Tibial nerve (tissue), 4 donors: ENCODE data around the gene ADIRF. TPM values are rescaled to one million over a fixed set of nuclear protein-coding genes. Genes with fewer than 3 reads are reported as not detected.
"Not testable (repeated sequence)": the region's sequence is repeated elsewhere in the genome, so short reads cannot be mapped to it uniquely, and the experiment has no call there.

ENCODE experiments used
- DNase-seq, 2 donors: peaks; one replicate each; pipeline ENCODE4 v3.0.0-alpha.2; 2019; ENCODE audit warnings: low spot score in 2 of 2
- H3K27ac ChIP-seq, 4 donors: fragments of 200-600 bp; sonication (generic) in 3 of 4; one replicate each; pipeline ENCODE4 v1.5.1; 2017 to 2019; ENCODE audit warnings: mild to moderate bottlenecking in 1 of 4
- H3K27me3 ChIP-seq, 2 donors: fragments of 200-600 bp; sonication (generic) in 1 of 2; one replicate each; pipeline versions ENCODE4 v1.5.1 to v1.6.0; 2017 to 2019
- H3K36me3 ChIP-seq, 3 donors: fragments of 200-600 bp; sonication (generic); one replicate each; pipeline ENCODE4 v1.5.1; 2018 to 2019
- H3K4me1 ChIP-seq, 4 donors: fragments of 200-600 bp; sonication (generic) in 3 of 4; one replicate each; pipeline ENCODE4 v1.5.1; 2017 to 2019
- H3K4me3 ChIP-seq, 4 donors: fragments of 200-600 bp; sonication (generic) in 3 of 4; one replicate each; pipeline ENCODE4 v1.5.1; 2017 to 2019; ENCODE audit warnings: mild to moderate bottlenecking in 1 of 4, moderate library complexity in 1 of 4
- H3K9me3 ChIP-seq, 4 donors: fragments of 200-600 bp; sonication (generic) in 3 of 4; one replicate each; pipeline ENCODE4 v1.5.1; 2017 to 2019
- EP300 ChIP-seq, 2 donors: sonication (generic); formaldehyde crosslinking; IDR thresholded peaks; one replicate each; pipeline ENCODE4 v1.6.1; 2017; ENCODE audit warnings: antibody characterized with exemption in 2 of 2, mild to moderate bottlenecking in 1 of 2
- POLR2A ChIP-seq, 2 donors: fragments of 450-650 bp; IDR thresholded peaks; one replicate each; pipeline ENCODE4 v1.6.1; 2017; ENCODE audit warnings: antibody characterized with exemption in 2 of 2, mild to moderate bottlenecking in 2 of 2, moderate library complexity in 2 of 2
- WGBS, 2 donors: methylation state at CpG; one replicate each; pipeline ENCODE4 v1.1.5; 2018; 5-methylcytosine and 5-hydroxymethylcytosine counted together
- total RNA-seq, 4 donors: library from RNA; depleted of rRNA; stranded (reverse); fragments of >200 nt; gene quantifications; one replicate each; pipeline ENCODE4 v1.1.0, GENCODE V29; 2016
- TF ChIP-seq, protein P1 (sequence below), 5 experiments: fragments of 200-600 bp in 3 of 5; fragments of 450-650 bp in 2 of 5; sonication (generic) in 3 of 5; IDR thresholded peaks; one replicate each; pipeline ENCODE4 v1.5.1; 2016 to 2019; ENCODE audit warnings: antibody characterized with exemption in 5 of 5, mild to moderate bottlenecking in 3 of 5, moderate library complexity in 2 of 5

The ADIRF gene
- total RNA-seq, 4 donors from 2014 or later: 703 to 1,895 (median 1,121) TPM

DNA sequence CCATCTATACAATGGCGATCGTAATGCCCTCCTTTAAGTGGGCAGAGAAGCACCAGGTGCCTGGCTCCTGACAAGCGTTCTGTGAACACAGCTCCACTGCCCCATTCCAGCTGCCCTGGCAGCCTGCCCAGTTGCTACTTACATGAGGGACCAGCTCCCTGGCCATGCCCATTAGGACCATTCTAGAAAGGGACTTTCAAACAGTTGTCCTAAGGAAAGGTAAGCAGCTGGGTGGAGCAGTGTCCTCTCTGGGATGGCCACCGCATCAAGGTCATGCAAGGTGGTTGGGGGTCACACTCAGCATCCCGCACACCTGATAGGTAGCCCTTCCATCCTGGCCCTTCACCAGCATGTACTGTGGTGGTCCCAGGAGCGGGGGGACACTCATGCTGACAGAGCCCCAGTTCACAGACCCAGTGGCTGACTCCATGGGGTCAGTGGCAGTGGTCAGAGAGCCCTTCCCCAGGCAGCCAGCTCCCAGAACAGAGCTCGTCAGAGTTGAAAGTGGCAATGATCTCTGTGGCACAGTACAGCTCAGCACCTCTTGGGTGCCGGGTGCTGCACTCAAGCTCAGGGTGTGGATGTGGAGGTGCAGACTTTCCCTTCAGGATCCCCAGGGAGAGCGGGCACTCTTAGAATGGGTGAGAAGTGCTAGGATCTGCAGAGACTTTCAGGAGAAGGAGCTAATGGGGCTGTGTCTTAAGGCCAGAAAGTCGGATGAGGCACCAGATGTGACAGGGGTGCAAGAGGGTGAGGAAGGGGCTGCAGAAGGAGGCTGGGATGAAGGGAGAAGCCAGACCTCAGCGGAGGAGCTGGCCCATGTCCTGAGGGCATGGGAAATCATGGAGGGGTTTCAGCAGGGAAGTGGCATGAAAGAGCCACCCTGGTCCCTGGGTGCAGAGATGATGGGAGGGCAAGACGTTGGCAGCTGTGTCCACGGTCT is 21.8 kb upstream of the ADIRF start:
- peaks cover 0 to 7% (median 0%) of the 10 kb centered on the region in 3 donors for H3K36me3 ChIP-seq
- no peak for DNase-seq
- H3K9me3 ChIP-seq: no peaks in the 10 kb centered on the region
- TF ChIP-seq POLR2A (IDR thresholded peaks at IDR 0.05) (no peak), EP300 (IDR thresholded peaks at IDR 0.05) (no peak)
- TF ChIP-seq, protein P1, sequence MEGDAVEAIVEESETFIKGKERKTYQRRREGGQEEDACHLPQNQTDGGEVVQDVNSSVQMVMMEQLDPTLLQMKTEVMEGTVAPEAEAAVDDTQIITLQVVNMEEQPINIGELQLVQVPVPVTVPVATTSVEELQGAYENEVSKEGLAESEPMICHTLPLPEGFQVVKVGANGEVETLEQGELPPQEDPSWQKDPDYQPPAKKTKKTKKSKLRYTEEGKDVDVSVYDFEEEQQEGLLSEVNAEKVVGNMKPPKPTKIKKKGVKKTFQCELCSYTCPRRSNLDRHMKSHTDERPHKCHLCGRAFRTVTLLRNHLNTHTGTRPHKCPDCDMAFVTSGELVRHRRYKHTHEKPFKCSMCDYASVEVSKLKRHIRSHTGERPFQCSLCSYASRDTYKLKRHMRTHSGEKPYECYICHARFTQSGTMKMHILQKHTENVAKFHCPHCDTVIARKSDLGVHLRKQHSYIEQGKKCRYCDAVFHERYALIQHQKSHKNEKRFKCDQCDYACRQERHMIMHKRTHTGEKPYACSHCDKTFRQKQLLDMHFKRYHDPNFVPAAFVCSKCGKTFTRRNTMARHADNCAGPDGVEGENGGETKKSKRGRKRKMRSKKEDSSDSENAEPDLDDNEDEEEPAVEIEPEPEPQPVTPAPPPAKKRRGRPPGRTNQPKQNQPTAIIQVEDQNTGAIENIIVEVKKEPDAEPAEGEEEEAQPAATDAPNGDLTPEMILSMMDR (IDR thresholded peaks at IDR 0.05): no peak
- no peaks in the 10 kb centered on the region for H3K27me3 ChIP-seq
- no peak overlapping the region for H3K4me3 ChIP-seq
- WGBS, 2 donors: 78 to 83% methylated on average over 11 to 13 of the region's 13 CpGs
- H3K4me1 ChIP-seq: peaks cover 0 to 24% (median 6%) of the 10 kb centered on the region in 4 donors
- peak overlapping the region in 1 of 4 donors; percentile 63 for H3K27ac ChIP-seq

DNA sequence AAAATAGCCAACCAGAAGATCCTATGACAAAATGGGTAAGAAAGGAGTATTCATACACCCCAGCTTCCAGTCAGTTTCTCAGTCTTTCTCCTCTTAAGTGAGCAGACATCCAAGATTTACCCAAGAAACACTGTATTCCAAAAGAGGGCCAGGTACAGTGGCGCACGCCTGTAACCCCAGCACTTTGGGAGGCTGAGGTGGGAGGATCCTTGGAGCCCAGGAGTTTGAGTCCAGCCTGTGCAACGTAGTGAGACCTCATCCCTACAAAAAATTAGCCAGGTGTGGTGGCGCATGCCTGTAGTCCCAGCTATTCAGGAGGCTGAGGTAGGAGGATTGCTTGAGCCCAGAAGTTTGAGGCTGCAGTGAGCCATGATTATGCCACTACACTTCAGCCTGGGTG is 20.5 kb upstream of the ADIRF start:
- 92 to 97% methylated on average over 4 of the region's 4 CpGs for WGBS, 2 donors
- peaks cover 0 to 21% (median 6%) of the 10 kb centered on the region in 4 donors for H3K4me1 ChIP-seq
- H3K27ac ChIP-seq, H3K27me3 ChIP-seq, H3K9me3 ChIP-seq, DNase-seq, H3K36me3 ChIP-seq, H3K4me3 ChIP-seq: not testable (repeated sequence)

DNA sequence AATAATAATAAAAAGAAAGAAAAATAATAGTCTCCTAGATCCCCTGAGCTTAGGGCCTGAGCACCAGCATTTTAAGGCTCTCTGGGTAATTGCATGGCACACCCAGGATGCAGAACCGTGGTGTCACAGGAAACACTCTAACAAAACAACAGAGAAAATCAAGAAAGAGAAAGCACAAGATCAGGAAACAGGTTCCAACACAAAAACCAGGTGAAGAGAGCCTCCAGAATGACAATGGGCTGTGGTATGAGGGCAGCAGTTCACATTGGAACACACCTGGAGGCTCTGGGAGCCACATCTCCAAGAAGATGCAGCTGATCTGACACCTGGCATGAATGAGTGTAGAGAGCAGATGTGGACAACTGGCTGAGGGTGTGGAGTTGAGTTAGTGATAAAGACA is 17.9 kb upstream of the ADIRF start:
- Histone ChIP-seq H3K4me3 (no peak overlapping the region), H3K27ac (no peak overlapping the region), H3K4me1 (peaks cover 3 to 38% (median 19%) of the 10 kb centered on the region in 4 donors), H3K9me3 (peaks cover 0 to 11% (median 0%) of the 10 kb centered on the region in 4 donors), H3K27me3 (no peaks in the 10 kb centered on the region), H3K36me3 (no peaks in the 10 kb centered on the region)
- TF ChIP-seq POLR2A (IDR thresholded peaks at IDR 0.05) (no peak), EP300 (IDR thresholded peaks at IDR 0.05) (no peak)
- TF ChIP-seq, protein P1 (IDR thresholded peaks at IDR 0.05): no peak
- 57 to 58% methylated on average over 1 of the region's 1 CpG for WGBS, 2 donors
- DNase-seq: no peak

DNA sequence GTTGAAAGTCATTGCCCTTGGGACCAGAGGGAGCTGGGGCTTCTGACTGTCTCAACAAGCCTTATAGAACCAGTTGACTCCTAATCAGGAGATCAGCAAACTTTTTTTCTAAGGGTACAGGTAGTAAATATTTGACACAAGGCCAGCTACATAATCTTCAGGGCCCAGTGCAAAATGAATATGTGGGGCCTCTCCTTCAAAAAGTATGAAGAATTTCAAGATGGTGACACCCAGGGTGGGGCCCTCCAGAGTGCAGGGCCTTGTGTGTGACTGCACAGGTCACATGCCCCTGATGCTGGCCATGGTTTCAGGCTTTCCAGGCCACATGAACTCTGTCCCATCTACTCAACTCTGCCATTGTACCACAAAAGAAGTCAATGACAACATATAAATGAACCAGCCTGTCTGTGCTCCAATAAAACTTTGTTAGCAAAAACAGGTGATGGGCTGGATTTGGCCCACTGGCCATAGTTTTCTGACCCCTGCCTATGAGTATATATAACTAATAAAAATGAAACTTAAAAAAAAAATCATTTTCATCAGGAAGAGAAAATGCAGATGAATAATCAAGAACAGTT is 17.0 kb upstream of the ADIRF start:
- no peak for DNase-seq

DNA sequence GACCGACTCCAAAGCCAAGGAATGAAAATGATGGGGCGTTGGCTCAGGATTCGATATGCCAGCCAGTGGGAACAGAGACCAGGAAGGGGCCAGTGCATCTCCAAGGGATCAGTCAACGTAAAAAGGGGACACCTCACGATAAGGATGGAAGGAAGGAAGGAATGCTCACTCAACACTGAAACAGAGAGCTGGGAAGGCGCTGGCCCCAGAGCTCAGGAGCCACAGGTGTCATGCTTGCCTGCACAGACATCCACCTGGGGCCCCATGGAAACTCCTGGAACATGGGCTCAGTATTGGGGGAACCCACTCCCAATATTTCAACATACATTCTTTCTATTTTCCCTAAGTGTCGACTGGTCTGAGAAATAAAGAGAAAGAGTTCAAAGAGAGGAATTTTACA is 16.2 kb upstream of the ADIRF start:
- DNase-seq: no peak
- H3K9me3 ChIP-seq: peaks cover 0 to 11% (median 0%) of the 10 kb centered on the region in 4 donors
- H3K27me3 ChIP-seq: no peaks in the 10 kb centered on the region
- TF ChIP-seq EP300 (IDR thresholded peaks at IDR 0.05) (no peak), POLR2A (IDR thresholded peaks at IDR 0.05) (no peak)
- TF ChIP-seq, protein P1 (IDR thresholded peaks at IDR 0.05): no peak
- H3K27ac ChIP-seq: peak overlapping the region in 2 of 4 donors; percentile 8 to 24
- 83 to 87% methylated on average over 7 of the region's 7 CpGs for WGBS, 2 donors
- no peak overlapping the region for H3K4me3 ChIP-seq
- peaks cover 3 to 43% (median 25%) of the 10 kb centered on the region in 4 donors for H3K4me1 ChIP-seq
- H3K36me3 ChIP-seq: no peaks in the 10 kb centered on the region

More for the DNA sequence above, 17.0 kb upstream of the ADIRF start:
- TF ChIP-seq POLR2A (IDR thresholded peaks at IDR 0.05): no peak
- TF ChIP-seq EP300 (IDR thresholded peaks at IDR 0.05): no peak
- TF ChIP-seq, protein P1 (IDR thresholded peaks at IDR 0.05): no peak
- H3K4me3 ChIP-seq: no peak overlapping the region
- peaks cover 3 to 38% (median 24%) of the 10 kb centered on the region in 4 donors for H3K4me1 ChIP-seq
- H3K9me3 ChIP-seq: peaks cover 0 to 11% (median 0%) of the 10 kb centered on the region in 4 donors
- no peak overlapping the region for H3K27ac ChIP-seq
- no peaks in the 10 kb centered on the region for H3K27me3 ChIP-seq
- no peaks in the 10 kb centered on the region for H3K36me3 ChIP-seq

DNA sequence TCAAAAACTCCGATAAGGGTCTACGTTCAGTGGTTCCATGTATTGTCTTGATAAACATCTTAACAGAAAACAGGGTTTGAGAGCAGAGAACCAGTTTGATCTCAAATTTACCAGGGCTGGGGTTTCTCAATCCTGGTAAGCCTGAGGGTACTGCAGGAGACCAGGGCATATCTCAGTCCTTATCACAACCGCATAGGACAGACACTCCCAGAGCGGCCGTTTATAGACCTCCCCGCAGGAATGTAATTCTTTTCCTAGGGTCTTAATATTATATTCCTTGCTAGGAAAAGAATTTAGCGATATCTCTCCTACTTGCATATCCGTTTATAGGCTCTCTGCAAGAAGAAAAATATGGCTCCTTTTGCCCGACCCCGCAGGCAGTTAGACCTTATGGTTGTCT is 15.6 kb upstream of the ADIRF start:
- Histone ChIP-seq H3K9me3 (peaks cover 0 to 11% (median 0%) of the 10 kb centered on the region in 4 donors), H3K4me1 (peaks cover 3 to 48% (median 29%) of the 10 kb centered on the region in 4 donors), H3K27ac (peak overlapping the region in 1 of 4 donors; percentile 93)
- H3K36me3 ChIP-seq, H3K27me3 ChIP-seq, H3K4me3 ChIP-seq, DNase-seq: not testable (repeated sequence)
- 96% methylated on average over 10 of the region's 10 CpGs for WGBS, 2 donors
